HL-60 (cell line): ENCODE results near the gene H1-8.

Experiments
- DNase-seq, 2 experiments: peaks; one replicate each; pipeline ENCODE4 v3.0.0-alpha.2; 2010 to 2020; ENCODE audit warnings: low read depth in 1 of 2, low spot score in 1 of 2
- H3K27ac ChIP-seq: fragments of 250-450 bp; sonication (Bioruptor Pico); replicated peaks from 2 replicates; pipeline ENCODE4 v1.5.1; 2020; ENCODE audit warnings: mild to moderate bottlenecking, moderate library complexity
- H3K27me3 ChIP-seq: fragments of 250-450 bp; sonication (Bioruptor Pico); 2 replicates; pipeline ENCODE4 v1.5.1; 2021; ENCODE audit warnings: mild to moderate bottlenecking, moderate library complexity; ENCODE audit not compliant: insufficient read depth, poor library complexity, severe bottlenecking
- H3K4me3 ChIP-seq: replicated peaks from 2 replicates; pipeline ENCODE4 v1.5.1; 2011; ENCODE audit warnings: mild to moderate bottlenecking, control low read depth, low read length; ENCODE audit not compliant: insufficient read depth
- GABPA ChIP-seq: IDR thresholded peaks from 2 replicates; pipeline ENCODE4 v1.6.1; 2012; ENCODE audit warnings: low read depth
- POLR2AphosphoS5 ChIP-seq: IDR thresholded peaks from 2 replicates; pipeline ENCODE4 v1.6.1; 2012; ENCODE audit warnings: low read depth
- SPI1 ChIP-seq: IDR thresholded peaks from 2 replicates; pipeline ENCODE4 v1.6.1; 2012; ENCODE audit warnings: low read depth, mild to moderate bottlenecking, borderline replicate concordance
- TF ChIP-seq, protein P1 (sequence below): IDR thresholded peaks from 2 replicates; pipeline ENCODE4 v1.6.1; 2012; ENCODE audit warnings: low read depth; ENCODE audit not compliant: insufficient replicate concordance
- TF ChIP-seq, protein P2 (sequence below): IDR thresholded peaks from one replicate; pipeline ENCODE4 v1.5.1; 2011; ENCODE audit warnings: low read length, control low read depth, inconsistent platforms; ENCODE audit not compliant: insufficient read depth

H1-8 gene

DNA sequence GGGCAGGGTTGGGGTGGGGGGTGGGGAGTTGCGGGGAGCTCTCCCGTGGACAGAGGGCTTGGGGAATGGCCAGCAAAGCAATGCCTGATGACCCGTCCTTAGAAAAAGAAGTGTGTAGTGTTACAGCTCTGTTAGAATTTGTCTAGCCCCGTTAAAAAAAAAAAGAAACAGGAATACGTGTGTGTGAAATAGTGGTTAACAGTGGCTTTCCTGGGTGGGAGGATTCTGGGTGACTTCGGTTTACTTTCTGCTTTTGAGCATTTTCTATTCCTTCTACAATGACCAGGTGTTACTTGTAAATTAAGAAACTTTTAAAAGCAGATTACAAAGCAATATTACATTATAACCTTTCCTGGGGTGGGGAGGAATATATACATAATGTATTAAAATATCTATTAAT lies 25.0 kb downstream of the H1-8 start:
- TF ChIP-seq GABPA (no peak), SPI1 (no peak), POLR2AphosphoS5 (no peak)
- TF ChIP-seq, protein P1, sequence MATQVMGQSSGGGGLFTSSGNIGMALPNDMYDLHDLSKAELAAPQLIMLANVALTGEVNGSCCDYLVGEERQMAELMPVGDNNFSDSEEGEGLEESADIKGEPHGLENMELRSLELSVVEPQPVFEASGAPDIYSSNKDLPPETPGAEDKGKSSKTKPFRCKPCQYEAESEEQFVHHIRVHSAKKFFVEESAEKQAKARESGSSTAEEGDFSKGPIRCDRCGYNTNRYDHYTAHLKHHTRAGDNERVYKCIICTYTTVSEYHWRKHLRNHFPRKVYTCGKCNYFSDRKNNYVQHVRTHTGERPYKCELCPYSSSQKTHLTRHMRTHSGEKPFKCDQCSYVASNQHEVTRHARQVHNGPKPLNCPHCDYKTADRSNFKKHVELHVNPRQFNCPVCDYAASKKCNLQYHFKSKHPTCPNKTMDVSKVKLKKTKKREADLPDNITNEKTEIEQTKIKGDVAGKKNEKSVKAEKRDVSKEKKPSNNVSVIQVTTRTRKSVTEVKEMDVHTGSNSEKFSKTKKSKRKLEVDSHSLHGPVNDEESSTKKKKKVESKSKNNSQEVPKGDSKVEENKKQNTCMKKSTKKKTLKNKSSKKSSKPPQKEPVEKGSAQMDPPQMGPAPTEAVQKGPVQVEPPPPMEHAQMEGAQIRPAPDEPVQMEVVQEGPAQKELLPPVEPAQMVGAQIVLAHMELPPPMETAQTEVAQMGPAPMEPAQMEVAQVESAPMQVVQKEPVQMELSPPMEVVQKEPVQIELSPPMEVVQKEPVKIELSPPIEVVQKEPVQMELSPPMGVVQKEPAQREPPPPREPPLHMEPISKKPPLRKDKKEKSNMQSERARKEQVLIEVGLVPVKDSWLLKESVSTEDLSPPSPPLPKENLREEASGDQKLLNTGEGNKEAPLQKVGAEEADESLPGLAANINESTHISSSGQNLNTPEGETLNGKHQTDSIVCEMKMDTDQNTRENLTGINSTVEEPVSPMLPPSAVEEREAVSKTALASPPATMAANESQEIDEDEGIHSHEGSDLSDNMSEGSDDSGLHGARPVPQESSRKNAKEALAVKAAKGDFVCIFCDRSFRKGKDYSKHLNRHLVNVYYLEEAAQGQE: no peak
- TF ChIP-seq, protein P2, sequence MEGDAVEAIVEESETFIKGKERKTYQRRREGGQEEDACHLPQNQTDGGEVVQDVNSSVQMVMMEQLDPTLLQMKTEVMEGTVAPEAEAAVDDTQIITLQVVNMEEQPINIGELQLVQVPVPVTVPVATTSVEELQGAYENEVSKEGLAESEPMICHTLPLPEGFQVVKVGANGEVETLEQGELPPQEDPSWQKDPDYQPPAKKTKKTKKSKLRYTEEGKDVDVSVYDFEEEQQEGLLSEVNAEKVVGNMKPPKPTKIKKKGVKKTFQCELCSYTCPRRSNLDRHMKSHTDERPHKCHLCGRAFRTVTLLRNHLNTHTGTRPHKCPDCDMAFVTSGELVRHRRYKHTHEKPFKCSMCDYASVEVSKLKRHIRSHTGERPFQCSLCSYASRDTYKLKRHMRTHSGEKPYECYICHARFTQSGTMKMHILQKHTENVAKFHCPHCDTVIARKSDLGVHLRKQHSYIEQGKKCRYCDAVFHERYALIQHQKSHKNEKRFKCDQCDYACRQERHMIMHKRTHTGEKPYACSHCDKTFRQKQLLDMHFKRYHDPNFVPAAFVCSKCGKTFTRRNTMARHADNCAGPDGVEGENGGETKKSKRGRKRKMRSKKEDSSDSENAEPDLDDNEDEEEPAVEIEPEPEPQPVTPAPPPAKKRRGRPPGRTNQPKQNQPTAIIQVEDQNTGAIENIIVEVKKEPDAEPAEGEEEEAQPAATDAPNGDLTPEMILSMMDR: no peak
- no peak for DNase-seq
- Histone ChIP-seq H3K4me3 (no peak overlapping the region), H3K27me3 (no peaks in the 10 kb centered on the region), H3K27ac (no peak overlapping the region)

DNA sequence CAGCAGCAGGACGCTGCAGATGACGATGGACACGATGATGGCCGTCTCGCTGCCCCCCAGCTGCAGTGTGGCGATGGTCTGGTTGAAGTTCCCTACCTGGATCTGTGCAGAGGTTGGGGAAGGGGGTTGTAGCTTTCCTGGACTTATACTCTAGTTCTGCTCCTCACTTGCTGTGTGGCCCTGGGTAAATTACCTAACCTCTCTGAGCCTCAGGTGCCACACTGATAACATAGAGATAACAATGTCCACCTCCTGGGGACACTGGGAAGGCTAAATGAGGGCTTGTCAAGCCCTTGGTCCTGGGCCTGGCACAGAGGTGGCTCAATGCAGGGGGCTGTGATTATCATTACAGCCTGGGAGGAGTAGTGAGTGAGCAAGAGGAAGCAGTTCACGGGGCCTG lies 26.9 kb downstream of the H1-8 start:
- H3K27ac ChIP-seq: no peak overlapping the region
- H3K4me3 ChIP-seq: no peak overlapping the region
- DNase-seq: no peak
- no peaks in the 10 kb centered on the region for H3K27me3 ChIP-seq
- TF ChIP-seq, protein P1: no peak
- TF ChIP-seq, protein P2: no peak
- no peak for TF ChIP-seq POLR2AphosphoS5
- no peak for TF ChIP-seq GABPA
- no peak for TF ChIP-seq SPI1

DNA sequence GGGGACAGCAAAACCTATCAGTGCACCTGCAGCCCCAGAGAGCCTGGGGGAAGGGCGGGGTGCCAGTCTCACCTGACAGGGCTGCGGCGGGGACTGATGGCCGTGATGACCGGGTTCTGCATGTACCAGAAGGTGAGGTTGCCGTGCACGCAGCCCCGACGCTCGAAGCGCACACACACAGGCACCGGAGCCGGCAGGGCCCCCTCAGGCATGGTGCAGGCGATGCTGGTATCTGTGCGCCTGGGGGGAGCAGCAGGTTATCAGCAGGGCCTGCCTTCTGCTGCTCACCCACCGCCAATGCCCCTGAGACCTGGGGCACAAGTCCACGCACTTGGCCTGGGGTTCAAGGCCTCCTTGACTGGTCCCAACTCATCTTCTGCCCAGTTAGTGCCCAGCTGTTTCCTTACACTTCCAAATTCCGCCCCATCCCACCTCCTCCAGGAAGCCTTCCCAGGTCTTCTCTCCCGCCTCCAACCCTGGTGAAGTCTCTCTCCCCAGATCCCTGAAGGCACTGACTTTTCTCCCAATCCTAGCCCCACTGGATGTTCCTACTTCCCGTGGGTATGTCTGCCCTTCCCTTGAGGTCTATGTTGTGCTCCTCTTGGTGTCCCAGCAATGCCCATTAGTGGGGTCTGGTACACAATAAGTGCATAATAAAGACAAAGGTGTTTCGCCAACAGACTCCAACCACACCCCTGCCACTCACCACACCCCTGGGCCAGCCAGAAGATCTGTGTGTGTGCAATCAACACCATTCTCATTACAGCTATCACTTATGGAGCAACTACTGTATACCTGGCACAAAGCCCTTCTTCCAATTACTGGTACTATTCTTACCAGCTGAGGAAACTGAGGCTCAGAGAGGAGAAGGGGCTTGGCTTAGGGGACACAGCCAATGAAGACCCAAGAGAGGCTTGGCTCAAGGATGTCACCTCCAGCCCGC lies 28.9 kb downstream of the H1-8 start:
- DNase-seq: no peak
- TF ChIP-seq GABPA (no peak), SPI1 (no peak), POLR2AphosphoS5 (0 out of 2 replicates have a peak, but pooled peaks have one; percentile 35)
- TF ChIP-seq, protein P1: no peak
- TF ChIP-seq, protein P2: no peak
- no peaks in the 10 kb centered on the region for H3K27me3 ChIP-seq
- no peak overlapping the region for H3K27ac ChIP-seq
- no peak overlapping the region for H3K4me3 ChIP-seq
